WTC11 (cell line): ENCODE results near the gene VAV2. TPM values are rescaled to one million over a fixed set of nuclear protein-coding genes. Genes with fewer than 3 reads are reported as not detected.
A peak's percentile ranks its signal among the peaks of the same experiment; 100 is the strongest.

ENCODE experiments used
- AR ChIP-seq: fragments of 250-450 bp; sonication (Bioruptor Pico); IDR thresholded peaks from 2 replicates; pipeline ENCODE4 v1.9.0; 2021; ENCODE audit warnings: mild to moderate bottlenecking
- ATF6 ChIP-seq: sonication (generic); formaldehyde crosslinking; IDR thresholded peaks from 2 replicates; pipeline ENCODE4 v1.8.1; 2023; ENCODE audit warnings: mild to moderate bottlenecking, missing genetic modification reagents
- CDX4 ChIP-seq: fragments of 250-450 bp; sonication (Bioruptor Pico); IDR thresholded peaks from 2 replicates; pipeline ENCODE4 v1.9.0; 2021; ENCODE audit warnings: moderate library complexity, mild to moderate bottlenecking, inconsistent platforms, borderline replicate concordance
- CTCF ChIP-seq: fragments of 200-600 bp; IDR thresholded peaks from 2 replicates; pipeline ENCODE4 v1.8.0; 2022; ENCODE audit warnings: antibody characterized with exemption
- E2F5 ChIP-seq: sonication (generic); formaldehyde crosslinking; IDR thresholded peaks from 2 replicates; pipeline ENCODE4 v1.8.1; 2022; ENCODE audit warnings: mild to moderate bottlenecking, moderate library complexity, missing genetic modification reagents
- ETV6 ChIP-seq: sonication (generic); formaldehyde crosslinking; IDR thresholded peaks from 2 replicates; pipeline ENCODE4 v1.8.1; 2022; ENCODE audit warnings: mild to moderate bottlenecking, missing genetic modification reagents
- GRHL2 ChIP-seq: fragments of 250-450 bp; sonication (Bioruptor Pico); IDR thresholded peaks from 2 replicates; pipeline ENCODE4 v1.8.0; 2022; ENCODE audit warnings: mild to moderate bottlenecking, moderate library complexity; ENCODE audit not compliant: insufficient replicate concordance, severe bottlenecking
- JUN ChIP-seq: sonication (generic); formaldehyde crosslinking; IDR thresholded peaks from 2 replicates; pipeline ENCODE4 v1.8.0; 2023; ENCODE audit warnings: mild to moderate bottlenecking, missing genetic modification reagents
- MYBL2 ChIP-seq: sonication (generic); formaldehyde crosslinking; IDR thresholded peaks from 2 replicates; pipeline ENCODE4 v1.8.1; 2023; ENCODE audit warnings: mild to moderate bottlenecking, moderate library complexity, missing genetic modification reagents
- NFATC4 ChIP-seq: fragments of 250-450 bp; sonication (Bioruptor Pico); IDR thresholded peaks from 2 replicates; pipeline ENCODE4 v1.9.0; 2021; ENCODE audit warnings: mild to moderate bottlenecking
- OVOL2 ChIP-seq: fragments of 250-450 bp; sonication (Bioruptor Pico); IDR thresholded peaks from 2 replicates; pipeline ENCODE4 v1.9.0; 2021; ENCODE audit warnings: mild to moderate bottlenecking, borderline replicate concordance
- PRDM15 ChIP-seq: sonication (generic); formaldehyde crosslinking; IDR thresholded peaks from 2 replicates; pipeline ENCODE4 v1.8.0; 2022; ENCODE audit warnings: missing genetic modification reagents
- PRRX2 ChIP-seq: fragments of 250-450 bp; sonication (Bioruptor Pico); IDR thresholded peaks from 2 replicates; pipeline ENCODE4 v1.8.0; 2021; ENCODE audit warnings: mild to moderate bottlenecking
- RELA ChIP-seq: sonication (generic); formaldehyde crosslinking; IDR thresholded peaks from 2 replicates; pipeline ENCODE4 v1.8.1; 2022; ENCODE audit warnings: missing genetic modification reagents, mild to moderate bottlenecking, borderline replicate concordance
- SMAD4 ChIP-seq: sonication (generic); formaldehyde crosslinking; IDR thresholded peaks from 2 replicates; pipeline ENCODE4 v1.8.0; 2022; ENCODE audit warnings: mild to moderate bottlenecking, missing genetic modification reagents
- TEAD1 ChIP-seq: sonication (generic); formaldehyde crosslinking; IDR thresholded peaks from 2 replicates; pipeline ENCODE4 v1.8.0; 2022; ENCODE audit warnings: mild to moderate bottlenecking, missing genetic modification reagents
- ZNF512 ChIP-seq: sonication (generic); formaldehyde crosslinking; IDR thresholded peaks from 2 replicates; pipeline ENCODE4 v1.8.1; 2022; ENCODE audit warnings: missing genetic modification reagents, borderline replicate concordance
- ZNF671 ChIP-seq: fragments of 250-450 bp; sonication (Bioruptor Pico); IDR thresholded peaks from 2 replicates; pipeline ENCODE4 v1.8.0; 2021; ENCODE audit warnings: mild to moderate bottlenecking
- ZSCAN18 ChIP-seq: fragments of 250-450 bp; sonication (Bioruptor Pico); IDR thresholded peaks from 2 replicates; pipeline ENCODE4 v2.1.2; 2022; ENCODE audit warnings: mild to moderate bottlenecking, moderate library complexity
- total RNA-seq: library from RNA; stranded (reverse); gene quantifications from 3 replicates; pipeline ENCODE4 v1.2.3, GENCODE V29; 2021

The VAV2 gene
- total RNA-seq, 1 experiment from 2014 or later, result 39.7 TPM

GRCh38 chr9:133992780-133993634 is 883 bp upstream of the VAV2 start (continued):
- no peak for TF ChIP-seq ATF6 (CRISPR knock-in tag)
- no peak for TF ChIP-seq PRDM15 (CRISPR knock-in tag)
- TF ChIP-seq NFATC4 (CRISPR knock-in tag), result no peak
- no peak for TF ChIP-seq JUN (CRISPR knock-in tag)
- TF ChIP-seq OVOL2 (CRISPR knock-in tag), result no peak
- no peak for TF ChIP-seq CDX4
- no peak for TF ChIP-seq SMAD4 (CRISPR knock-in tag)
- TF ChIP-seq CTCF, result no peak
- TF ChIP-seq E2F5 (CRISPR knock-in tag), result peak; percentile 47; the same call in 1 of the 2 replicates
- no peak for TF ChIP-seq ZSCAN18 (CRISPR knock-in tag)
- no peak for TF ChIP-seq ZNF512 (CRISPR knock-in tag)
- TF ChIP-seq PRRX2 (CRISPR knock-in tag), result no peak
- TF ChIP-seq MYBL2 (CRISPR knock-in tag), result no peak
- no peak for TF ChIP-seq AR
- no peak for TF ChIP-seq RELA
- TF ChIP-seq ETV6 (CRISPR knock-in tag), result 0 out of 2 replicates have a peak, but pooled peaks have one; percentile 23
- no peak for TF ChIP-seq GRHL2 (CRISPR knock-in tag)
- TF ChIP-seq ZNF671 (CRISPR knock-in tag), result no peak
- TF ChIP-seq TEAD1 (CRISPR knock-in tag), result no peak
- TF ChIP-seq, all 79 proteins: peak for 7
